ENCODE results near the gene TMEM184B. TPM values are rescaled to one million over a fixed set of nuclear protein-coding genes. Genes with fewer than 3 reads are reported as not detected.
A peak's percentile ranks its signal among the peaks of the same experiment; 100 is the strongest.
"Not testable (repeated sequence)": the region's sequence is repeated elsewhere in the genome, so short reads cannot be mapped to it uniquely, and the experiment has no call there.

TMEM184B gene
- total RNA-seq, 4 donors from 2014 or later, result 52.0 to 108 (median 64.9) TPM

- Histone ChIP-seq H3K4me3 (no peak overlapping the region), H3K4me1 (peaks cover 0 to 65% (median 19%) of the 10 kb centered on the region in 3 donors), H3K36me3 (peaks cover 0 to 57% of the 10 kb centered on the region in 2 donors), H3K9me3 (no peaks in the 10 kb centered on the region), H3K27ac (peak overlapping the region in 1 of 4 donors; percentile 17), H3K27me3 (no peaks in the 10 kb centered on the region)
- no peak for ATAC-seq
- 57% methylated on average over 2 of the region's 8 CpGs; no CpG with 5 or more reads in 1 of the 2 donors for WGBS, 2 donors (ENCODE audit: low coverage in 1 of 2)
- TF ChIP-seq POLR2A (IDR thresholded peaks at IDR 0.05), result no peak
- TF ChIP-seq EP300 (IDR thresholded peaks at IDR 0.05), result no peak
- TF ChIP-seq POLR2AphosphoS5 (IDR thresholded peaks at IDR 0.05), result no peak
- TF ChIP-seq CTCF (IDR thresholded peaks at IDR 0.05), result no peak
These were observed 36.0 kb downstream of the TMEM184B start for GRCh38 chr22:38236786-38237185.

- no peaks in the 10 kb centered on the region for H3K27me3 ChIP-seq
- no peaks in the 10 kb centered on the region for H3K9me3 ChIP-seq
- ATAC-seq, result no peak
- no peak overlapping the region for H3K4me3 ChIP-seq
- TF ChIP-seq EP300 (IDR thresholded peaks at IDR 0.05) (no peak), CTCF (IDR thresholded peaks at IDR 0.05) (no peak), POLR2A (IDR thresholded peaks at IDR 0.05) (no peak), POLR2AphosphoS5 (IDR thresholded peaks at IDR 0.05) (no peak)
- H3K27ac ChIP-seq, result no peak overlapping the region
- peaks cover 0 to 60% (median 19%) of the 10 kb centered on the region in 3 donors for H3K4me1 ChIP-seq
- peaks cover 0 to 72% of the 10 kb centered on the region in 2 donors for H3K36me3 ChIP-seq
- 68 to 69% methylated on average over 5 to 9 of the region's 14 CpGs for WGBS, 2 donors (ENCODE audit: low coverage in 1 of 2)
These were observed 37.5 kb downstream of the TMEM184B start for GRCh38 chr22:38235240-38235850.

- H3K4me1 ChIP-seq, result peaks cover 0 to 56% (median 10%) of the 10 kb centered on the region in 3 donors
- not testable (repeated sequence) for H3K27ac ChIP-seq, H3K4me3 ChIP-seq, H3K27me3 ChIP-seq, ATAC-seq, H3K9me3 ChIP-seq
- H3K36me3 ChIP-seq, result peaks cover 0 to 80% of the 10 kb centered on the region in 2 donors
- WGBS, 2 donors (ENCODE audit: low coverage in 1 of 2), result 89 to 100% methylated on average over 2 to 10 of the region's 10 CpGs
These were observed 39.0 kb downstream of the TMEM184B start for GRCh38 chr22:38233856-38234255.

- H3K9me3 ChIP-seq, result no peaks in the 10 kb centered on the region
- no peak overlapping the region for H3K27ac ChIP-seq
- H3K4me3 ChIP-seq, result no peak overlapping the region
- no peak for ATAC-seq
- no peak for TF ChIP-seq POLR2A (IDR thresholded peaks at IDR 0.05)
- no peak for TF ChIP-seq CTCF (IDR thresholded peaks at IDR 0.05)
- TF ChIP-seq EP300 (IDR thresholded peaks at IDR 0.05), result no peak
- TF ChIP-seq POLR2AphosphoS5 (IDR thresholded peaks at IDR 0.05), result no peak
- 78 to 100% methylated on average over 1 to 3 of the region's 6 CpGs for WGBS, 2 donors (ENCODE audit: low coverage in 1 of 2)
- H3K27me3 ChIP-seq, result no peaks in the 10 kb centered on the region
- peaks cover 0 to 83% of the 10 kb centered on the region in 2 donors for H3K36me3 ChIP-seq
- H3K4me1 ChIP-seq, result peaks cover 0 to 56% (median 10%) of the 10 kb centered on the region in 3 donors
These were observed 39.4 kb downstream of the TMEM184B start for GRCh38 chr22:38233427-38233826.

GRCh38 chr22:38232196-38232595 is 40.6 kb downstream of the TMEM184B start:
- no peak overlapping the region for H3K27ac ChIP-seq
- TF ChIP-seq EP300 (IDR thresholded peaks at IDR 0.05) (no peak), CTCF (IDR thresholded peaks at IDR 0.05) (no peak), POLR2AphosphoS5 (IDR thresholded peaks at IDR 0.05) (no peak), POLR2A (IDR thresholded peaks at IDR 0.05) (no peak)
- H3K36me3 ChIP-seq, result peaks cover 0 to 92% of the 10 kb centered on the region in 2 donors
- H3K9me3 ChIP-seq, result no peaks in the 10 kb centered on the region
- ATAC-seq, result no peak
- 76 to 95% methylated on average over 7 of the region's 8 CpGs for WGBS, 2 donors (ENCODE audit: low coverage in 1 of 2)
- H3K4me1 ChIP-seq, result peaks cover 0 to 56% (median 12%) of the 10 kb centered on the region in 3 donors
- H3K27me3 ChIP-seq, result no peaks in the 10 kb centered on the region
- H3K4me3 ChIP-seq, result no peak overlapping the region

Measured in gastroesophageal sphincter (tissue), 4 donors.